DMS53 (cell line): ENCODE results near the gene ZNF511.

ENCODE experiments used
- DNase-seq: peaks from one replicate; lab custom pipeline; 2025; lab: John Stamatoyannopoulos, UW

ZNF511 gene

GRCh38 chr10:133335246-133336117 lies 26.8 kb downstream of the ZNF511 start:
- DNase-seq = peak; percentile 80

GRCh38 chr10:133336118-133336576 lies 27.4 kb downstream of the ZNF511 start:
- peak; percentile 54 for DNase-seq

GRCh38 chr10:133336577-133337369 lies 28.1 kb downstream of the ZNF511 start, which contains the start of gene CALY:
CALY (minus strand) TSS chr10:133336896; CDS start chr10:133328989, 7,907 bp downstream.
- peak; percentile 89 for DNase-seq

- no peak for DNase-seq
Observed at GRCh38 chr10:133337370-133337725, 28.6 kb downstream of the ZNF511 start.

GRCh38 chr10:133338080-133339071 lies 29.7 kb downstream of the ZNF511 start:
- DNase-seq = no peak

GRCh38 chr10:133339708-133340380 lies 31.1 kb downstream of the ZNF511 start:
- DNase-seq = no peak

GRCh38 chr10:133341983-133342382 lies 33.3 kb downstream of the ZNF511 start:
- no peak for DNase-seq

- no peak for DNase-seq
Observed at GRCh38 chr10:133342942-133343341, 34.2 kb downstream of the ZNF511 start.

- DNase-seq = peak; percentile 61
Observed at GRCh38 chr10:133343558-133343957, 34.8 kb downstream of the ZNF511 start.

- DNase-seq = no peak
Observed at GRCh38 chr10:133344236-133344635, 35.5 kb downstream of the ZNF511 start.

- no peak for DNase-seq
Observed at GRCh38 chr10:133346413-133346812, 37.7 kb downstream of the ZNF511 start.

- peak; percentile 22 for DNase-seq
Observed at GRCh38 chr10:133347710-133348517, 39.2 kb downstream of the ZNF511 start.

GRCh38 chr10:133349160-133349568 lies 40.5 kb downstream of the ZNF511 start:
- DNase-seq = no peak

- no peak for DNase-seq
Observed at GRCh38 chr10:133349577-133350011, 40.9 kb downstream of the ZNF511 start.

GRCh38 chr10:133350283-133350949 lies 41.7 kb downstream of the ZNF511 start:
- DNase-seq = no peak

GRCh38 chr10:133350950-133351329 lies 42.2 kb downstream of the ZNF511 start:
- no peak for DNase-seq

- no peak for DNase-seq
Observed at GRCh38 chr10:133351408-133352318, 42.9 kb downstream of the ZNF511 start.

- peak; percentile 43 for DNase-seq
Observed at GRCh38 chr10:133353202-133353959, 44.7 kb downstream of the ZNF511 start.
